ENCODE results near the gene KAT7.

KAT7 gene

GRCh38 chr17:49788478-49789242, at the start of gene KAT7:
TSS of gene KAT7 (plus strand) at chr17:49788681. CDS start at chr17:49788835, 154 bp downstream.
- Histone ChIP-seq H3K27me3 (ENCODE audit: control insufficient read depth, insufficient read depth, low read length) (no peaks in the 10 kb centered on the region), H2AFZ (peak within 1 kb of the TSS; percentile 95), H3K27ac (peak within 1 kb of the TSS; percentile 97), H3K4me1 (peaks cover 36% of the 10 kb centered on the region), H3K79me2 (peaks cover 24% of the 10 kb centered on the region), H3K9ac (peak within 1 kb of the TSS; percentile 93), H3K4me2 (ENCODE audit: low read length) (peak within 1 kb of the TSS; percentile 97), H3K4me3 (ENCODE audit: low read depth, low read length) (peak within 1 kb of the TSS; percentile 100), H3K36me3 (ENCODE audit: control insufficient read depth, insufficient read depth, low read length) (no peaks in the 10 kb centered on the region), H3K9me3 (ENCODE audit: control insufficient read depth, low read length) (no peaks in the 10 kb centered on the region)
- peak; percentile 18 for TF ChIP-seq CTCF (IDR thresholded peaks at IDR 0.05)

- Histone ChIP-seq H3K4me1 (peaks cover 24% of the 10 kb centered on the region), H3K27ac (peak overlapping the region; percentile 76), H2AFZ (peak overlapping the region; percentile 51), H3K36me3 (ENCODE audit: control insufficient read depth, insufficient read depth, low read length) (no peaks in the 10 kb centered on the region), H3K4me3 (ENCODE audit: low read depth, low read length) (peak overlapping the region; percentile 26), H3K9me3 (ENCODE audit: control insufficient read depth, low read length) (no peaks in the 10 kb centered on the region), H3K79me2 (peaks cover 16% of the 10 kb centered on the region), H3K27me3 (ENCODE audit: control insufficient read depth, insufficient read depth, low read length) (no peaks in the 10 kb centered on the region), H3K4me2 (ENCODE audit: low read length) (peak overlapping the region; percentile 51), H3K9ac (no peak overlapping the region)
- no peak for TF ChIP-seq CTCF (IDR thresholded peaks at IDR 0.05)
Observed at GRCh38 chr17:49739641-49740271, 48.7 kb upstream of the KAT7 start.

GRCh38 chr17:49741009-49741691, 47.3 kb upstream of the KAT7 start:
- H3K9me3 ChIP-seq (ENCODE audit: control insufficient read depth, low read length), result no peaks in the 10 kb centered on the region
- H3K4me2 ChIP-seq (ENCODE audit: low read length), result no peak overlapping the region
- H3K4me3 ChIP-seq (ENCODE audit: low read depth, low read length), result no peak overlapping the region
- H3K27me3 ChIP-seq (ENCODE audit: control insufficient read depth, insufficient read depth, low read length), result no peaks in the 10 kb centered on the region
- no peaks in the 10 kb centered on the region for H3K36me3 ChIP-seq (ENCODE audit: control insufficient read depth, insufficient read depth, low read length)
- H3K79me2 ChIP-seq, result peaks cover 16% of the 10 kb centered on the region
- H3K9ac ChIP-seq, result no peak overlapping the region
- peaks cover 30% of the 10 kb centered on the region for H3K4me1 ChIP-seq
- H2AFZ ChIP-seq, result no peak overlapping the region
- peak overlapping the region; percentile 76 for H3K27ac ChIP-seq
- no peak for TF ChIP-seq CTCF (IDR thresholded peaks at IDR 0.05)

GRCh38 chr17:49741692-49742076, 46.8 kb upstream of the KAT7 start:
- Histone ChIP-seq H3K36me3 (ENCODE audit: control insufficient read depth, insufficient read depth, low read length) (no peaks in the 10 kb centered on the region), H3K27ac (no peak overlapping the region), H2AFZ (no peak overlapping the region), H3K9me3 (ENCODE audit: control insufficient read depth, low read length) (no peaks in the 10 kb centered on the region), H3K27me3 (ENCODE audit: control insufficient read depth, insufficient read depth, low read length) (no peaks in the 10 kb centered on the region), H3K4me2 (ENCODE audit: low read length) (no peak overlapping the region), H3K4me3 (ENCODE audit: low read depth, low read length) (no peak overlapping the region), H3K4me1 (peaks cover 30% of the 10 kb centered on the region), H3K9ac (no peak overlapping the region), H3K79me2 (peaks cover 16% of the 10 kb centered on the region)
- TF ChIP-seq CTCF (IDR thresholded peaks at IDR 0.05), result no peak
